GM12864 (cell line): ENCODE measurements around the gene THADA.
A peak's percentile ranks its signal among the peaks of the same experiment; 100 is the strongest.
"Not testable (repeated sequence)": the region's sequence is repeated elsewhere in the genome, so short reads cannot be mapped to it uniquely, and the experiment has no call there.

ENCODE experiments used
- DNase-seq: peaks from one replicate; pipeline ENCODE4 v3.0.0-alpha.2; 2011; ENCODE audit warnings: low read depth
- H3K4me3 ChIP-seq: 2 replicates; pipeline ENCODE4 v1.5.1; 2011; ENCODE audit warnings: mild to moderate bottlenecking, low read depth, low read length, control low read depth
- TF ChIP-seq, protein P1 (sequence below): IDR thresholded peaks from 2 replicates; pipeline ENCODE4 v1.5.1; 2011; ENCODE audit warnings: low read depth, mild to moderate bottlenecking, moderate library complexity, low read length, control low read depth, inconsistent platforms; ENCODE audit errors: missing control alignments

Gene THADA

DNA sequence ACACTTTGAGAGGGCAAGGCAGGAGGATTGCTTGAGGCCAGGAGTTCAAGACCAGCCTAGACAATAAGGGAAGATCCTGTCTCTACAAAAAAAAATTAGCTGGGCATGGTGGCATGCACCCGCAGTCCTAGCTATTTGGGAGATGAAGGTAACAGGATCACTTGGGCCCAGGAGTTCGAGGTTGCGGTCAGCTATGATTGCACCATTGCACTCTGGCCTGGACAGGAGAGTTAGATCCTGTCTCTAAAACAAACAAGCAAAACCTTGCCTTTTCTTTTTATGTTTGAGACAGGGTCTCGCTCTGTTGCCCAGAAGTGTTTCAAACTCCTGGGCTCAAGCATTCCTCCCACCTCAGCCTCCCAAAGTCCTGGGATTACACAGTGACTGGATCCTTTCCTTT, 14.5 kb upstream of the THADA start:
- TF ChIP-seq, protein P1, sequence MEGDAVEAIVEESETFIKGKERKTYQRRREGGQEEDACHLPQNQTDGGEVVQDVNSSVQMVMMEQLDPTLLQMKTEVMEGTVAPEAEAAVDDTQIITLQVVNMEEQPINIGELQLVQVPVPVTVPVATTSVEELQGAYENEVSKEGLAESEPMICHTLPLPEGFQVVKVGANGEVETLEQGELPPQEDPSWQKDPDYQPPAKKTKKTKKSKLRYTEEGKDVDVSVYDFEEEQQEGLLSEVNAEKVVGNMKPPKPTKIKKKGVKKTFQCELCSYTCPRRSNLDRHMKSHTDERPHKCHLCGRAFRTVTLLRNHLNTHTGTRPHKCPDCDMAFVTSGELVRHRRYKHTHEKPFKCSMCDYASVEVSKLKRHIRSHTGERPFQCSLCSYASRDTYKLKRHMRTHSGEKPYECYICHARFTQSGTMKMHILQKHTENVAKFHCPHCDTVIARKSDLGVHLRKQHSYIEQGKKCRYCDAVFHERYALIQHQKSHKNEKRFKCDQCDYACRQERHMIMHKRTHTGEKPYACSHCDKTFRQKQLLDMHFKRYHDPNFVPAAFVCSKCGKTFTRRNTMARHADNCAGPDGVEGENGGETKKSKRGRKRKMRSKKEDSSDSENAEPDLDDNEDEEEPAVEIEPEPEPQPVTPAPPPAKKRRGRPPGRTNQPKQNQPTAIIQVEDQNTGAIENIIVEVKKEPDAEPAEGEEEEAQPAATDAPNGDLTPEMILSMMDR, result no peak
- no peak overlapping the region for H3K4me3 ChIP-seq
- no peak for DNase-seq

DNA sequence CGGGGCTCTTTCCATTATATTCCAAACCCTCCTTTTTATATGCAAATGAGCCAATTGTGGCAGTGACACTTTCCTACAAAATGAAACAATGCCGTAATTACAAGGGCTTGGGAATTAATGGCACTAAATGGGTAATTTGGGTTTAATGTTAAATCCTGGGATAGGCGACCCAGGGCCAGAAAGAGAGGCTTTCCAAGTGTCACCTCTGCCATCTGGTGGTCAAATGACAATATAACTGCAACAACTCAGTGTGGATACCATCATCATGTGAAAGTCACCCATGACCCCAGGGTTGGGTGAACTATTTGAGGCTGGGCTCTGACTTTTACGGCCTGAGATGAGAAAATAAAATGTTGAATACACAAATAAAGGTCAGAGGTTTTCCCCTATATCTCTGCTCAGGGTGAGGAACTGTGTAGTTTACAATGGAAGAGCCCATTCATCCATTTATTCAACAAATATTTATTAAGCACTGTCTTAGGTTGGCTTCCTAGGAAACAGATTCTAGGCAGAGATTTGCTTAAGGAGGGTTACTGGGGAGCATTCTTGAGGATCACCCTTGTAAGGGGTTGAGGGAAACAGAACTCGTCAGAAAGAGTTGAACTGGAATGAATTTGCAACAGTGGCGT, 13.6 kb upstream of the THADA start:
- TF ChIP-seq, protein P1, result peak; percentile 66

DNA sequence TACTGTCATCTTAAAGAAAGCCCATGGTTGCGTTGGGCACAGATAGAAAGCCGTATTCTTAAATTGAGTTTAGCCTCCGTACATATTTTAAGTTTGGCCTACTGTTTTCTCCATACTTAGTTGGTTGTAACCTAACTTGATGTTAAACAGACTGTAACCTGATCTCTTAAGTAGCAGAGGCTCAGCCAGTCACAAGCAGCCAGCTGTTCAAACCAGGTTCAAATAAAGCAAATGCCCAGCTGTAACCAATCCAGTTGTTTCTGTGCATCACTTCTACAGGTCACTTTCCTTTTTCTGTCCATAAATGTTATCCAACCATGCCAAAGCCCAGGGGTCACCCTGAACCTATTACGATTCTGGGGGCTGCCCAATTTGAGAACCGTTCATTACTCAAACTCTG, 10.0 kb upstream of the THADA start:
- TF ChIP-seq, protein P1, result no peak
- H3K4me3 ChIP-seq, result no peak overlapping the region
- DNase-seq, result no peak

More for the DNA sequence above, 13.6 kb upstream of the THADA start:
- no peak for DNase-seq
- no peak overlapping the region for H3K4me3 ChIP-seq

DNA sequence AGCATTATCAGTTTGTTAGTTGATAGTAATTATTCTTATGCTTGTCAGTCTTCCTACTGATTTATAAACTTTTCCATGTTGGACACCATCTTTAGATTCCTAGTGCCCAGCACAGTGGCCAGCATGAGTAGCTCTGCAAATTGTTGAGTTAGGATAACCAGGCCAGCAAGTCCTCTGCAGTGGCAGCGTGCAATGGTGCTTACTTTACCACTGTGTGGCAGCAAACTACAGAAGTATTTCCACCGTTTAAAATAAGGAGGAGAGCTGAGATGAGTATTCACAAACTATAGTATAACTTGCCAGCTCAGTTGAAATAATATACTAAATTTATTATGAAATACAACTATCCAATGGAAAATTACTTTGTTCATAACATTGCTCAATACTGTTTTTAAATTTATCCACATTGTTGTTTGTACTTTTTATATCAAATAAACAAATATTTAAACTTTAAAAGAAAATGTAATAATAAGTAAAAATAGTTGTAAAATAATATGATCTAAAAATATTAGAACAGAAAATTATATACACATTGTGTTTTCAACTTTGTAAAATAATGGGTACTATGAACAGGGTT, 9.3 kb upstream of the THADA start:
- DNase-seq, result no peak
- TF ChIP-seq, protein P1, result peak; percentile 41
- H3K4me3 ChIP-seq, result no peak overlapping the region

DNA sequence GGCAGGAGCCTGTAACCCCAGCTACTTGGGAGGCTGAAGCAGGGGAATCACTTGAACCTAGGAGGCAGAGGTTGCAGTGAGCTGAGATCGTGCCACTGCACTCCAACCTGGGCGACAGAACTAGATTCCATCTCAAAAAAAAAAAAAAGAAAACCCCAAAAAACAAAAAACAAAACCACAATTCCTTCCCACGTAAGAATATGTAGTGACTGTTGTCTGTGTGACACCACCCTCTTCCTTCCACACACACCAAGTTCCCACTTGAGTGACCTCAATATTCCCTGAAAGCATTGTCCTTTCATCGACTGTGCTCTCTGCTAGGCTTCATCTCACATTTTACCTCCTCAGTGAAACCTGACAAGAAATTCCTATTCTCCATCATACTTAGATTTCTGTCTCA, 8.8 kb upstream of the THADA start:
- H3K4me3 ChIP-seq, result no peak overlapping the region
- TF ChIP-seq, protein P1, result no peak
- no peak for DNase-seq

DNA sequence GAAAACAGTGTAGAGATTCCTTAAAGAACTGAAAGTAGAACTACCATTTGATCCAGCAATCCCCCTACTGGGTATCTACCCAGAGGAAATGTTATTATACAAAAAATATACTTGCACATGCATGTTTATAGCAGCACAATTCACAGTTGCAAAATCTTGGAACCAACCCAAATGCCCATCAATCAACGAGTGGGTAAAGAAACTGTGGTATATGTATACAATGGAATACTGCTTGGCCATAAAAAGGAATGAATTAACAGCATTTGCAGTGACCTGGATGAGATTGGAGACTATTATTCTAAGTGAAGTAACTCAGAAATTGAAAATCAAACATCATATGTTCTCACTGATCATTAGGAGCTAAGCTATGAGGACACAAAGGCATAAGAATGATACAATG, 4.8 kb upstream of the THADA start:
- not testable (repeated sequence) for DNase-seq, H3K4me3 ChIP-seq

DNA sequence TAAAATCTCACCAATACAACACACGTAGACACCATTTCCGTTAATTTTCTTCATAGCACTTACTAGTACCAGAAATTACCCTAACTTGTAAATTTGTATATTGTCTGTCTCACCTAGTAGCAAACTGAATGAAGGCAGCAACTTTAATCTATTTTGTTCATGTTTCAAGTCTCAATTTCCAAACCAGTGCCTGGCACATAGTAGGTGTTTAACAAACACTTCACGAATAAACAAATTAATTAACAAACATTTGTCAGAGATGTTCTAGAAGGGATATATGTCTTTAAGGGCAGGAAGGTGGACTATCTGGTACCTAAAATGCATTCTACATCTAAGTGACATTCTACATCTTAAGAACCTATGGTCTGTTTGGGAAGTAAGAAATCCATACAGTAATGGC, 963 bp downstream of the THADA start:
- TF ChIP-seq, protein P1, result no peak
- DNase-seq, result no peak
- H3K4me3 ChIP-seq, result peak overlapping the region; percentile 86
